Measurements from ENCODE around the gene FGF18. TPM values are rescaled to one million over a fixed set of nuclear protein-coding genes. Genes with fewer than 3 reads are reported as not detected.

Gene FGF18
- total and polyA plus RNA-seq, 2 experiments from 2014 or later: 1.00 to 7.2 TPM

DNA sequence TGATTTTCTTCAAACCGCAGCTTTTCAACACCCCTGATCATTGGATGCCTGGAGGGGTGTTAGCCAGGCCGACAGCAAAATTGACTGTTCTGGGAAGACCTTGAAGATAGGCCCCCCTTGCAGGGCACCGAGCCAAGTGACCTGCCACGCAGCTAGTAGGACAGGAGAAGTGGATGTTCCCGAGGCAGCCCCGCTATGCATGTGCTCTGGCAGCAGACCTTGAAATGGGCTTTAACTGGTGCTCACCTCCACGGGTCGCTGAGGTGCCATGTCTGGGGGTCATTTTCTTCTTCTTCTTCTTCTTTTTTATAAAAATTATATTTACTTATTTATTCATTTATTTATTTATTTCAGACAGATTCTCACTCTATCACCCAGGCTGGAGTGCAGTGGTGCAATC lies 12.6 kb downstream of the FGF18 start:
- Histone ChIP-seq H3K4me3 (no peak overlapping the region), H2AFZ (no peak overlapping the region), H3K36me3 (replicated peaks; ENCODE audit: insufficient read depth, low read depth) (no peaks in the 10 kb centered on the region), H3K9me2 (replicated peaks; ENCODE audit: insufficient read depth) (no peaks in the 10 kb centered on the region), H3K27ac (no peak overlapping the region), H3K27me3 (no peaks in the 10 kb centered on the region), H3K9me3 (ENCODE audit: low read depth) (no peaks in the 10 kb centered on the region), H3K4me2 (no peak overlapping the region), H4K20me1 (ENCODE audit: insufficient read depth, poor library complexity, severe bottlenecking) (no peaks in the 10 kb centered on the region), H3K4me1 (ENCODE audit: insufficient read depth) (no peaks in the 10 kb centered on the region), H3K79me2 (no peaks in the 10 kb centered on the region)
- 88% methylated on average over 8 of the region's 8 CpGs for WGBS (ENCODE audit: low lambda C conversion rate, missing lambda C conversion rate)
- no peak for TF ChIP-seq EZH2 (IDR thresholded peaks at IDR 0.05; ENCODE audit: borderline replicate concordance)
- no peak for TF ChIP-seq EZH2phosphoT487 (IDR thresholded peaks at IDR 0.05; ENCODE audit: low read depth, severe bottlenecking, unreplicated experiment)
- TF ChIP-seq, protein P1, sequence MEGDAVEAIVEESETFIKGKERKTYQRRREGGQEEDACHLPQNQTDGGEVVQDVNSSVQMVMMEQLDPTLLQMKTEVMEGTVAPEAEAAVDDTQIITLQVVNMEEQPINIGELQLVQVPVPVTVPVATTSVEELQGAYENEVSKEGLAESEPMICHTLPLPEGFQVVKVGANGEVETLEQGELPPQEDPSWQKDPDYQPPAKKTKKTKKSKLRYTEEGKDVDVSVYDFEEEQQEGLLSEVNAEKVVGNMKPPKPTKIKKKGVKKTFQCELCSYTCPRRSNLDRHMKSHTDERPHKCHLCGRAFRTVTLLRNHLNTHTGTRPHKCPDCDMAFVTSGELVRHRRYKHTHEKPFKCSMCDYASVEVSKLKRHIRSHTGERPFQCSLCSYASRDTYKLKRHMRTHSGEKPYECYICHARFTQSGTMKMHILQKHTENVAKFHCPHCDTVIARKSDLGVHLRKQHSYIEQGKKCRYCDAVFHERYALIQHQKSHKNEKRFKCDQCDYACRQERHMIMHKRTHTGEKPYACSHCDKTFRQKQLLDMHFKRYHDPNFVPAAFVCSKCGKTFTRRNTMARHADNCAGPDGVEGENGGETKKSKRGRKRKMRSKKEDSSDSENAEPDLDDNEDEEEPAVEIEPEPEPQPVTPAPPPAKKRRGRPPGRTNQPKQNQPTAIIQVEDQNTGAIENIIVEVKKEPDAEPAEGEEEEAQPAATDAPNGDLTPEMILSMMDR (IDR thresholded peaks at IDR 0.05; ENCODE audit: poor library complexity): no peak
- DNase-seq (ENCODE audit: low spot score): no peak

- H3K9me3 ChIP-seq (ENCODE audit: low read depth): no peaks in the 10 kb centered on the region
- no peaks in the 10 kb centered on the region for H3K4me1 ChIP-seq (ENCODE audit: insufficient read depth)
- H3K27me3 ChIP-seq: no peaks in the 10 kb centered on the region
- DNase-seq (ENCODE audit: low spot score): no peak
- H3K4me3 ChIP-seq: no peak overlapping the region
- no peak overlapping the region for H3K27ac ChIP-seq
- TF ChIP-seq, protein P1 (IDR thresholded peaks at IDR 0.05; ENCODE audit: poor library complexity): no peak
- TF ChIP-seq EZH2 (IDR thresholded peaks at IDR 0.05; ENCODE audit: borderline replicate concordance) (no peak), EZH2phosphoT487 (IDR thresholded peaks at IDR 0.05; ENCODE audit: low read depth, severe bottlenecking, unreplicated experiment) (no peak)
- H2AFZ ChIP-seq: no peak overlapping the region
- whole genome bisulfite sequencing (ENCODE audit: low lambda C conversion rate, missing lambda C conversion rate): 92% methylated on average over 16 of the region's 16 CpGs
- H3K9me2 ChIP-seq (replicated peaks; ENCODE audit: insufficient read depth): no peaks in the 10 kb centered on the region
- no peaks in the 10 kb centered on the region for H3K36me3 ChIP-seq (replicated peaks; ENCODE audit: insufficient read depth, low read depth)
- H3K4me2 ChIP-seq: no peak overlapping the region
- H4K20me1 ChIP-seq (ENCODE audit: insufficient read depth, poor library complexity, severe bottlenecking): no peaks in the 10 kb centered on the region
- H3K79me2 ChIP-seq: no peaks in the 10 kb centered on the region
Observed at GRCh38 chr5:171432583-171433351, 13.3 kb downstream of the FGF18 start.

GRCh38 chr5:171433352-171433698 lies 13.9 kb downstream of the FGF18 start:
- no peaks in the 10 kb centered on the region for H4K20me1 ChIP-seq (ENCODE audit: insufficient read depth, poor library complexity, severe bottlenecking)
- H2AFZ ChIP-seq: no peak overlapping the region
- DNase-seq (ENCODE audit: low spot score): no peak
- H3K9me2 ChIP-seq (replicated peaks; ENCODE audit: insufficient read depth): no peaks in the 10 kb centered on the region
- 53% methylated on average over 6 of the region's 6 CpGs for WGBS (ENCODE audit: low lambda C conversion rate, missing lambda C conversion rate)
- no peak overlapping the region for H3K27ac ChIP-seq
- no peaks in the 10 kb centered on the region for H3K79me2 ChIP-seq
- H3K9me3 ChIP-seq (ENCODE audit: low read depth): no peaks in the 10 kb centered on the region
- H3K4me2 ChIP-seq: no peak overlapping the region
- no peak overlapping the region for H3K4me3 ChIP-seq
- H3K4me1 ChIP-seq (ENCODE audit: insufficient read depth): no peaks in the 10 kb centered on the region
- no peaks in the 10 kb centered on the region for H3K27me3 ChIP-seq
- TF ChIP-seq, protein P1 (IDR thresholded peaks at IDR 0.05; ENCODE audit: poor library complexity): no peak
- TF ChIP-seq EZH2 (IDR thresholded peaks at IDR 0.05; ENCODE audit: borderline replicate concordance): no peak
- TF ChIP-seq EZH2phosphoT487 (IDR thresholded peaks at IDR 0.05; ENCODE audit: low read depth, severe bottlenecking, unreplicated experiment): no peak
- H3K36me3 ChIP-seq (replicated peaks; ENCODE audit: insufficient read depth, low read depth): no peaks in the 10 kb centered on the region

Data from hepatocyte (in vitro differentiated cells).